ENCODE results near the gene CCDC13. TPM values are rescaled to one million over a fixed set of nuclear protein-coding genes. Genes with fewer than 3 reads are reported as not detected.

Gene CCDC13
- polyA plus RNA-seq, 4 donors: 1.3 to 2.7 (median 2.3) TPM

GRCh38 chr3:42799376-42799775, 26.3 kb upstream of the CCDC13 start:
- DNase-seq (ENCODE audit: low read depth in 4 of 4, low spot score in 3 of 4): no peak

GRCh38 chr3:42796332-42796885, 23.4 kb upstream of the CCDC13 start:
- no peak for DNase-seq (ENCODE audit: low read depth in 4 of 4, low spot score in 3 of 4)

GRCh38 chr3:42795621-42796181, 22.6 kb upstream of the CCDC13 start:
- no peak for DNase-seq (ENCODE audit: low read depth in 4 of 4, low spot score in 3 of 4)

GRCh38 chr3:42790714-42791229, 17.7 kb upstream of the CCDC13 start:
- DNase-seq (ENCODE audit: low read depth in 4 of 4, low spot score in 3 of 4): no peak

GRCh38 chr3:42786631-42787030, 13.6 kb upstream of the CCDC13 start:
- no peak for DNase-seq (ENCODE audit: low read depth in 4 of 4, low spot score in 3 of 4)

GRCh38 chr3:42786212-42786611, 13.2 kb upstream of the CCDC13 start:
- DNase-seq (ENCODE audit: low read depth in 4 of 4, low spot score in 3 of 4): no peak

- DNase-seq (ENCODE audit: low read depth in 4 of 4, low spot score in 3 of 4): peak in 1 of 4 donors; percentile 59
These were observed 8.0 kb upstream of the CCDC13 start for GRCh38 chr3:42780892-42781700.

GRCh38 chr3:42780398-42780797, 7.3 kb upstream of the CCDC13 start:
- DNase-seq (ENCODE audit: low read depth in 4 of 4, low spot score in 3 of 4): no peak

- DNase-seq (ENCODE audit: low read depth in 4 of 4, low spot score in 3 of 4): no peak
These were observed 5.6 kb upstream of the CCDC13 start for GRCh38 chr3:42778644-42779043.

GRCh38 chr3:42773409-42773751, 327 bp upstream of the CCDC13 start:
- DNase-seq (ENCODE audit: low read depth in 4 of 4, low spot score in 3 of 4): no peak

GRCh38 chr3:42771271-42771670, 1.8 kb downstream of the CCDC13 start:
- DNase-seq (ENCODE audit: low read depth in 4 of 4, low spot score in 3 of 4): no peak

GRCh38 chr3:42769477-42770131, 3.4 kb downstream of the CCDC13 start:
- DNase-seq (ENCODE audit: low read depth in 4 of 4, low spot score in 3 of 4): no peak

- no peak for DNase-seq (ENCODE audit: low read depth in 4 of 4, low spot score in 3 of 4)
These were observed 8.3 kb downstream of the CCDC13 start for GRCh38 chr3:42764561-42765295.

- no peak for DNase-seq (ENCODE audit: low read depth in 4 of 4, low spot score in 3 of 4)
These were observed 8.9 kb downstream of the CCDC13 start for GRCh38 chr3:42764115-42764514.

- no peak for DNase-seq (ENCODE audit: low read depth in 4 of 4, low spot score in 3 of 4)
These were observed 10.0 kb downstream of the CCDC13 start for GRCh38 chr3:42763021-42763420.

- no peak for DNase-seq (ENCODE audit: low read depth in 4 of 4, low spot score in 3 of 4)
These were observed 10.9 kb downstream of the CCDC13 start for GRCh38 chr3:42762046-42762724.

GRCh38 chr3:42758126-42758525, 14.9 kb downstream of the CCDC13 start:
- no peak for DNase-seq (ENCODE audit: low read depth in 4 of 4, low spot score in 3 of 4)

- DNase-seq (ENCODE audit: low read depth in 4 of 4, low spot score in 3 of 4): no peak
These were observed 16.3 kb downstream of the CCDC13 start for GRCh38 chr3:42756681-42757213.

GRCh38 chr3:42755681-42756578, 17.1 kb downstream of the CCDC13 start:
- no peak for DNase-seq (ENCODE audit: low read depth in 4 of 4, low spot score in 3 of 4)
